RPMI7951 (cell line): ENCODE data around the gene GALR3. TPM values are rescaled to one million over a fixed set of nuclear protein-coding genes. Genes with fewer than 3 reads are reported as not detected.
A peak's percentile ranks its signal among the peaks of the same experiment; 100 is the strongest.
"Not testable (repeated sequence)": the region's sequence is repeated elsewhere in the genome, so short reads cannot be mapped to it uniquely, and the experiment has no call there.

Experiments
- DNase-seq: peaks from one replicate; pipeline ENCODE4 v3.0.0-alpha.2; 2012; ENCODE audit warnings: low read depth
- total RNA-seq: library from RNA; depleted of rRNA; stranded (reverse); fragments of >200 nt; shearing (Covaris generic); gene quantifications from 2 replicates; pipeline ENCODE4 v1.2.3, GENCODE V29; 2014; rRNA removed

Gene GALR3, protein sequence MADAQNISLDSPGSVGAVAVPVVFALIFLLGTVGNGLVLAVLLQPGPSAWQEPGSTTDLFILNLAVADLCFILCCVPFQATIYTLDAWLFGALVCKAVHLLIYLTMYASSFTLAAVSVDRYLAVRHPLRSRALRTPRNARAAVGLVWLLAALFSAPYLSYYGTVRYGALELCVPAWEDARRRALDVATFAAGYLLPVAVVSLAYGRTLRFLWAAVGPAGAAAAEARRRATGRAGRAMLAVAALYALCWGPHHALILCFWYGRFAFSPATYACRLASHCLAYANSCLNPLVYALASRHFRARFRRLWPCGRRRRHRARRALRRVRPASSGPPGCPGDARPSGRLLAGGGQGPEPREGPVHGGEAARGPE
- total RNA-seq = not detected in 2 replicates

GRCh38 chr22:37823134-37823985, at the start of gene GALR3:
Gene GALR3, plus strand, starts transcription at chr22:37823382. Its CDS starts 25 bp downstream, at chr22:37823407.
- no peak for DNase-seq

GRCh38 chr22:37774728-37775127, 48.5 kb upstream of the GALR3 start:
- DNase-seq = no peak

GRCh38 chr22:37775785-37776638, 47.2 kb upstream of the GALR3 start:
- peak; percentile 51 for DNase-seq

DNA sequence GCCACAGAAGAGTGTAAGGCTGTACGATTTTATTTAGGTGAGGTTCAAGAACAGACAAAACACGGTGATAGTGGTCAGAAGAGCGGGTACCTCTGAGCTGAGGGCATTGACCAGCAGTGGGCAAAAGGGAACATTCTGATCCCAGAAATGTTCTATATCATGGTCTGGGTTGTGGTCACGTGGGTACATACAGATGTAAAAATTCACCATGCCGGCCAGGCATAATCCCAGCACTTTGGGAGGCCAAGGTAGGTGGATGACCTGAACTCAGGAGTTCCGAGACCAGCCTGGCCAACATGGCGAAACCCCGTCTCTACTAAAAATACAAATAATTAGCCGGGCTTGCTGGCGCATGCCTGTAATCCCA, 46.6 kb upstream of the GALR3 start:
- DNase-seq = no peak

GRCh38 chr22:37777122-37777687, 46.0 kb upstream of the GALR3 start:
- peak; percentile 95 for DNase-seq

- DNase-seq = no peak
Measured at GRCh38 chr22:37778370-37779009, 44.7 kb upstream of the GALR3 start.

- DNase-seq = peak; percentile 40
Measured at GRCh38 chr22:37781434-37782059, 41.6 kb upstream of the GALR3 start.

- DNase-seq = peak; percentile 97
Measured at GRCh38 chr22:37782340-37783168, 40.6 kb upstream of the GALR3 start.

DNA sequence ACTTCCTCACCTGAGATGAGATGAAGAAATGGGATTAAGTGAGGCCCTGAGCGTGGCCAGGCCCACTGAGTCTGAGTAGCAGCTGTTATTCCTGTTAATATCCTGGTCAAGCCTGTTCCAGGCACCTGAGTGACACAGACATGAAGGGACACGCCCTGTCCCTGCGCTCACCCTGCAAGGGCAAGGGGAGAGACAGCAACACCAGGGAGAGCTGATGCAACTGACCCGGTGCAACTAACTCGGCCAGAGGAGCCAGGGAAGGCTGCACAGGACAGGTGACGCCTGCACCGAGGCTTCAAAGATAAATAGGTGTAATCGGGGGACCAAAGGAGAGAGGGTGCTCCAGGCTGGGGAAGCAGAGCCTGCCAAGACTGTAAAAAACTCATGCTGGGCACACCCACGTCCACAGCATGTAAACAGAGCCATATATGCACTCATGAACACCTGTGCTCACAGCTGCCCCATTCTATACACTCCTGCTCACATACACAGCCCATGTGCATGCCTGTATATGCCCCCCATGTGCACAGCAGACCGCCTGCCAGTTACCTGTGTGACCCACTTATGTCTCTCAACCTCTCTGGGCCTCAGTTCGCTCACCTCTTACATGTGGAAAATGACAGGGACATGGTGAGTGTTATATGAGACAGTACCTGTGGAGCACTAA, 38.2 kb upstream of the GALR3 start:
- DNase-seq = no peak

- no peak for DNase-seq
Measured at GRCh38 chr22:37790234-37790633, 32.9 kb upstream of the GALR3 start.

- DNase-seq = no peak
Measured at GRCh38 chr22:37792494-37792893, 30.7 kb upstream of the GALR3 start.

DNA sequence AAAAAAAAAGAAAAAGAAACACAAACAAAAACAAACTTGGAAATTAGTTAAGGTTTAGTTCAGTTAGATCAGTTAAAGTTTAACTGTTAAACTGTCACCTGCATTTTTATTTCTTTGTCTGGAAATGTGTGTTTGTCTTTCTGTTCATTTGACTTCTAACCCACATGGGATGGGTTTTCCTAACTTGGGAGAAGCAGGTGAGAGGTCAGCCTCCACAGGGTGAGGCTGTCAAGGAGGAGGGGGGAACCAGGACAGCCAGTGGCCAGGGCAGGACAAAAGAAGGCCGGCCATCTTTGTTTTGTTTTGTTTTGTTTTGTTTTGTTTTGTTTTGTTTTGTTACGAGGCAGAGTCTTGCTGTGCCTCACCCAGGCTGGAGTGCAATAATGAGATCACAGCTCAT, 28.8 kb upstream of the GALR3 start:
- DNase-seq = no peak

DNA sequence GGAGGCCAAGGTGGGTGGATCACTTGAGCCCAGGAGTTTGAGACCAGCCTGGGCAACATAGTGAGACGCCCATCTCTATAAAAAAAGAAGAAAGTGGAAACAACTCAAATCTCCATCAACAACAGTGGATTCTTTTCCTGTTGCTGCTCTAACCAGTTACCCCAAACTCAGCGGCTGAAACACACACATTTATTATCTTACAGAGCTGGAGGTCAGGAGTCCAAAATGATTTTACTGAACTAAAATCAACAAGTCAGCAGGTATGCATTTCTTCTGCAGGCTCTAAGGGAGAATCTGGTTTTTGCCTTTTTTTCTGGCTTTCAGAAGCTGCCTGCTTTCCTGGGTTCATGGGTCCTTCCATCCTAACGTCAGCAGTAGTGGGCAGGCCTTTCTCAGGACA, 27.1 kb upstream of the GALR3 start:
- DNase-seq = no peak

DNA sequence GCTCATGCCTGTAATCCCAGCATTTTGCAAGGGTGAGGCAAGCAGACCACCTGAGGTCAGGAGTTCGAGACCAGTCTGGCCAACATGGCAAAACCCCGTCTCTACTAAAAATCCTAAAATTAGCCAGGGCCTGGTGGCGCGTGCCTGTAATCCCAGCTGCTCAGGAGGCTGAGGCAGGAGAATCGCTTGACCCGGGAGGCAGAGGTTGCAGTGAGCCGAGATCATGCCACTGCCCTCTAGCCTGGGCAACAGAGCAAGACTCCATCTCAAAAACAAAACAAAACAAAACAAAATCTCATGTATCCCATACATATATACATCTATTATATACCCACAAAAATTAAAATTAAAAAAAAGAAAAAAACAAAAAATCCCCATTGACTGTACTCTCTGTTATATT, 25.9 kb upstream of the GALR3 start:
- DNase-seq = not testable (repeated sequence)

DNA sequence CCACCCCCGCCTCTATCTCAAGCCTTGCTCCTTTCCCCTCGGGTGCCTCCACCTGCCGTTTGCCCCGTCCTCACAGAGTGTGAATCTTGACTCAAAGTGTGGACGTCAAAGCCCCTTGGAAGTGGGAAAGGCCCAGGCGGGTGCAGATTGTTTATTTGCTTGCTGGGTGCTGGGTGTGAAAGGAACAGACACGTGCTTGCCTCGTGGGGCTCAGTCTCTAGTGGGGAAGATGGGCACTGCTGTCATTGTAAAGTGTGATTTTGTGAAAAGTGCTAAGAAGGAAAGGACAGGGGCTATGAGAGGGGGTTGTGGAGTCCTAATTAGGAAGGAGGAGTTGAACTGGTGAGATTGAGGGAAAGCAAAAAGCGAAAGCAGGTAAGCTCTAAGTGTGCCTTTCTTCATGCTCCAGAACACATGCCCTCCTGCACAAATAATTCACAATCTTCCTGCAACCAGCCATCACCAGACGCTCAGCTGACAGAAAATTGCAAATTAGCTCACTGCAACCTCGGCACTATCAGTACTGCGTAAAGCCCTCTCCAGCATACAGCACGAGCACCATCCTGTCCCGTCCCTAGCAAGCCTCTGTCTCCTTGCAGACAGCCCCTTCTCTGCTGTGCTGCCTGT, 25.2 kb upstream of the GALR3 start:
- no peak for DNase-seq

DNA sequence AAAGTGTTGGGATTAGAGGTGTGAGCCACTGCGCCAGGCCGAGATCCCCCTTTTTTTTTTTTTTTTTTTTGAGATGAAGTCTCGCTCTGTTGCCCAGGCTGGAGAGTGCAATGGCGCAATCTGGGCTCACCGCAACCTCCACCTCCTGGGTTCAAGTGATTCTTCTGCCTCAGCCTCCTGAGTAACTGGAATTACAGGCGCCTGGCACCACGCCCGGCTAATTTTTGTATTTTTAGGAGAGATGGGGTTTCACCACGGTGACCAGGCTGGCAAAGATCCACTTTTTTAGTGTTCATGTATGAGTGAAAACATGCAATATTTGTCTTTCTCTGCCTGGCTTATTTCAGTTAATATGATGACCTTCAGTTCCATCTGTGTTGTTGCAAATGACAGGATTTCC, 23.2 kb upstream of the GALR3 start:
- not testable (repeated sequence) for DNase-seq

DNA sequence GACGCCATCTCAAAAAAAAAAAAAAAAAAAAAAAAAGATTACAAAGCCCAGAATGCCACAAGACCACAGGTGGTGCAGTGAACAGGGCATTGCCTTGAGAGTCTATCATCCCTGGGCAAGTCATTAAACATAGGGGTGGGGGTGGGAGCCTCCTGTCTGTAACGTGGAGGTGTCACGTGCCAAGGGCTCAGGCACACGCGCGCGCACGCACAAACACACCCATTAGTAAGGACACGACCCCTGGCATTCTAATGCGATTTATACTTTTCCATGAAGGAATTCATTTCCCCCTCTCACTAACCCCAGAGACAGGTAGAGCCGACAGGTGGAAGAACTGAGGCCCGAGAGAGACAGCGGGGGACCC, 21.3 kb upstream of the GALR3 start:
- no peak for DNase-seq

GRCh38 chr22:37802310-37803194, 20.6 kb upstream of the GALR3 start:
- DNase-seq = no peak
